Thoracic aorta (tissue), 2 donors: Measurements from ENCODE around the gene ALK. TPM values are rescaled to one million over a fixed set of nuclear protein-coding genes. Genes with fewer than 3 reads are reported as not detected.

Experiments used
- ATAC-seq: fragments of 150-250 bp; one replicate; pipeline ENCODE4 v1.8.0; 2017; ENCODE audit warnings: low read depth; ENCODE audit not compliant: insufficient number of reproducible peaks, low FRiP score
- DNase-seq: peaks from one replicate; pipeline ENCODE4 v3.0.0-alpha.2; 2020; ENCODE audit warnings: low spot score
- H3K27ac ChIP-seq, 2 donors: fragments of 200-600 bp; sonication (generic); 1 replicate in 1 of 2; 2 replicates in 1 of 2; pipeline ENCODE4 v1.5.1; 2016; ENCODE audit warnings: mild to moderate bottlenecking in 2 of 2, moderate library complexity in 2 of 2
- H3K27me3 ChIP-seq: fragments of 200-600 bp; sonication (generic); replicated peaks from 2 replicates; pipeline ENCODE4 v1.6.0; 2016; ENCODE audit warnings: mild to moderate bottlenecking; ENCODE audit not compliant: insufficient read depth
- H3K36me3 ChIP-seq: fragments of 200-600 bp; sonication (generic); one replicate; pipeline ENCODE4 v1.5.1; 2016
- H3K4me1 ChIP-seq, 2 donors: fragments of 200-600 bp; sonication (generic); 1 replicate in 1 of 2; 2 replicates in 1 of 2; pipeline versions ENCODE4 v1.5.1 to v1.6.0; 2016; ENCODE audit warnings: low read depth in 2 of 2, mild to moderate bottlenecking in 1 of 2; ENCODE audit not compliant: control insufficient read depth in 1 of 2
- H3K4me3 ChIP-seq: fragments of 200-600 bp; sonication (generic); 2 replicates; pipeline ENCODE4 v1.5.1; 2016; ENCODE audit warnings: mild to moderate bottlenecking
- H3K9me3 ChIP-seq: fragments of 200-600 bp; sonication (generic); 2 replicates; pipeline ENCODE4 v1.5.1; 2016
- total RNA-seq, 2 donors: library from RNA; depleted of rRNA; stranded (reverse); fragments of >200 nt; gene quantifications; one replicate each; pipeline versions ENCODE4 v1.1.0 to v1.2.3, GENCODE V29; 2016
- TF ChIP-seq, protein P1 (sequence below): fragments of 200-600 bp; sonication (generic); IDR thresholded peaks from one replicate; pipeline ENCODE4 v1.5.1; 2019; ENCODE audit warnings: antibody characterized with exemption

ALK gene
- total RNA-seq, 2 donors from 2014 or later = 2.0 TPM; not detected in 1

DNA sequence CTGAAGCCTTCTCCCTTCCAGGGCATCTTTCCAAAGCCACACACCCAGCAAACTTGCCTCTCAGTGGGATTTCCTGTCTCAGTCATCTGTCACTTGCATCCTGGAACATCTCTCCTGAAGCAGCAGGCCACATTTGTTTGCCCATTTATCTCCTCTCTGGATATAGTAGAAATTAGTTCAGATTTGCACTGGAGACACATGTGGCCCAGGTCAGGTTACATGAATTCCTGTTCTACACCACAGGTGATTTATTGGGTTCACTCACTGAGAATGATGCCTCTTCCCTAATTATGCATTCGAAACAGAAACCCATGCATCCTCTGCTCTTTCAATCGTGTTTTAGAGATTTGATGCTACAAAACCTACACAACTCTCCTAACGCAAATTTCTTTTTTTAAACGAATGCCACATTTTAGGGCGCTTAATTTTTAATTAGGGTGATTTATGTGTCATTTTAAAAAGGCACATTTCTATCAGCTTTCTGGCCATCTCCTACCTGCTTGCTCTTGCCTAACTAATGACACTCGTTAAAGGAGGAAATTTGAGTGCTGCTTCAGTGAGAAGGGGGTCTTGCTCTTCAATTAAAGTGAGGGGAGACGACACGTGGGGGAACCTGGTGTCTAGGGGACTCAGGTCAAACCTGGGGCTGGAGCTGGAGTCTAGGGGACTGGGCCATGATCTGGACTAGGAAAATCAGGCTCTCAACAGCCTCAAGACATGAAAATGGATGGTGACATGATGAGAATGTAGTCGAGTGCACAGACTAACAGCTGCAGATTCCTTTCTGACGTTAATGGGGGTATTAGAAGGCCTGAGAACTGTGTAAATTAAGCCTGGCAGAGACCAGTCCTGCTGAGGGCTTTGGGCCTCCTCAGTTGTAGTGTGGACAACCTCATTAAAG, 584.8 kb downstream of the ALK start:
- H3K4me1 ChIP-seq = no peaks in the 10 kb centered on the region
- TF ChIP-seq, protein P1, sequence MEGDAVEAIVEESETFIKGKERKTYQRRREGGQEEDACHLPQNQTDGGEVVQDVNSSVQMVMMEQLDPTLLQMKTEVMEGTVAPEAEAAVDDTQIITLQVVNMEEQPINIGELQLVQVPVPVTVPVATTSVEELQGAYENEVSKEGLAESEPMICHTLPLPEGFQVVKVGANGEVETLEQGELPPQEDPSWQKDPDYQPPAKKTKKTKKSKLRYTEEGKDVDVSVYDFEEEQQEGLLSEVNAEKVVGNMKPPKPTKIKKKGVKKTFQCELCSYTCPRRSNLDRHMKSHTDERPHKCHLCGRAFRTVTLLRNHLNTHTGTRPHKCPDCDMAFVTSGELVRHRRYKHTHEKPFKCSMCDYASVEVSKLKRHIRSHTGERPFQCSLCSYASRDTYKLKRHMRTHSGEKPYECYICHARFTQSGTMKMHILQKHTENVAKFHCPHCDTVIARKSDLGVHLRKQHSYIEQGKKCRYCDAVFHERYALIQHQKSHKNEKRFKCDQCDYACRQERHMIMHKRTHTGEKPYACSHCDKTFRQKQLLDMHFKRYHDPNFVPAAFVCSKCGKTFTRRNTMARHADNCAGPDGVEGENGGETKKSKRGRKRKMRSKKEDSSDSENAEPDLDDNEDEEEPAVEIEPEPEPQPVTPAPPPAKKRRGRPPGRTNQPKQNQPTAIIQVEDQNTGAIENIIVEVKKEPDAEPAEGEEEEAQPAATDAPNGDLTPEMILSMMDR = no peak
- H3K9me3 ChIP-seq = no peaks in the 10 kb centered on the region
- no peak overlapping the region for H3K4me3 ChIP-seq
- H3K27ac ChIP-seq = no peak overlapping the region
- DNase-seq = no peak
- H3K27me3 ChIP-seq = no peaks in the 10 kb centered on the region
- no peaks in the 10 kb centered on the region for H3K36me3 ChIP-seq
- no peak for ATAC-seq

DNA sequence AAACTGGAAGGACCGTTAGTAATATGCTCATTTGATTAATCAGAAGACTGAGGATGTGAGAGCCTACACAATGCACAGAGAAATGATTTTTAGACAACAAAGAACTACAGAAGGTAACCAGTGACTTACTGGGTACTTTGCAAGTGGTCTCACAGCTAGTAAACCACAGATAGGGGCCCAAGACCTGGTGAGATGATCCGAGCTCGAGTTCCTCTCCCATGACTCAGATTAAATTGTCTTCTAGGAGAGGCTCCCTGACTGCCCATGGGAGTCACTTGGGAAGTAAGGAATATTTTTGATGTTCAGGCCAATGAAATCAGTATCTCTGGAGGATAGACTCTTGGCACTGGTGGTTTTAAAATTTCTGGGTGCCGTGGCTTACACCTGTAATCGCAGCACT, 586.0 kb downstream of the ALK start:
- H3K4me3 ChIP-seq = no peak overlapping the region
- H3K27ac ChIP-seq = no peak overlapping the region
- no peaks in the 10 kb centered on the region for H3K9me3 ChIP-seq
- ATAC-seq = no peak
- TF ChIP-seq, protein P1 = no peak
- no peaks in the 10 kb centered on the region for H3K4me1 ChIP-seq
- no peaks in the 10 kb centered on the region for H3K27me3 ChIP-seq
- no peak for DNase-seq
- no peaks in the 10 kb centered on the region for H3K36me3 ChIP-seq

DNA sequence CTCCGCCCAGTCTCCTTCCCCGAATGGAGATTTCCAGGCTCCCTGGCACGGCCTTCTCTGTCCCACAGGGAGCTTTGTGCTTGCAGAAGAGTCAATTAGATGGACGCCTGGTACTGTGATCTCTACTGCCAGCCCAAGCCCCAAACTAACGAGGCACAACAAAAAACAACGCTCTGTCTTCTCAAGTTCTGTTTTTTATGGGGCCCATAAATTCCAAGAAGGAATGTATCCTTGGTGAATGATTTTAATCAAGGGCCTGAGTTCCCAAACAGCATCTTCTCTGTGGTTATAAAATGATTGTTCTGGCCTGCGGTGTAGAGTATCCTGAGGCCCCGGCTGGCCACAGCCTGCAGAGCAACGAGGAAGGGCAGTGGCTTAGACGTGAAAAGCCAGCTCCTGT, 586.7 kb downstream of the ALK start:
- ATAC-seq (no peak), DNase-seq (no peak)
- no peaks in the 10 kb centered on the region for H3K9me3 ChIP-seq
- H3K27ac ChIP-seq = no peak overlapping the region
- no peaks in the 10 kb centered on the region for H3K27me3 ChIP-seq
- H3K4me3 ChIP-seq = no peak overlapping the region
- TF ChIP-seq, protein P1 = no peak
- no peaks in the 10 kb centered on the region for H3K4me1 ChIP-seq
- no peaks in the 10 kb centered on the region for H3K36me3 ChIP-seq

DNA sequence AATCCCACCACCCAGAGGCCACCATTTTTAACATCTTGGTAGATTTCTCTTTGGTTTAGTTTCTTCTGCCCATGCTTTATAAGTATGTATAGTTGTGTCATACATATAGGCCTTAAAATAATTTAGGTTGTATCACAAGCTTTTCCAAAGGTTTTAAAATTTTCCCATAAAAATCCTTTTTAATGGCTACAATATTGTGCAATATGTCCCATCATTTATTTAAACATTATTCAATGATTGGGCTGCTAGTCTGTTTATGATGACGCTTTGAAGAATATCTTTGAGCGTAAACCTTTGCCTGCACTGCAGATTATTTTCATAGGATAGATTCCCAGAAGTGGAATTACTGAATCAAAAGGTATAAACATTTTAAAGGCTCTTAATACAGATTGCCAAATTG, 588.8 kb downstream of the ALK start:
- Histone ChIP-seq H3K36me3 (no peaks in the 10 kb centered on the region), H3K27me3 (no peaks in the 10 kb centered on the region), H3K27ac (no peak overlapping the region), H3K4me3 (no peak overlapping the region), H3K4me1 (no peaks in the 10 kb centered on the region), H3K9me3 (no peaks in the 10 kb centered on the region)
- ATAC-seq = no peak
- no peak for DNase-seq
- TF ChIP-seq, protein P1 = no peak

DNA sequence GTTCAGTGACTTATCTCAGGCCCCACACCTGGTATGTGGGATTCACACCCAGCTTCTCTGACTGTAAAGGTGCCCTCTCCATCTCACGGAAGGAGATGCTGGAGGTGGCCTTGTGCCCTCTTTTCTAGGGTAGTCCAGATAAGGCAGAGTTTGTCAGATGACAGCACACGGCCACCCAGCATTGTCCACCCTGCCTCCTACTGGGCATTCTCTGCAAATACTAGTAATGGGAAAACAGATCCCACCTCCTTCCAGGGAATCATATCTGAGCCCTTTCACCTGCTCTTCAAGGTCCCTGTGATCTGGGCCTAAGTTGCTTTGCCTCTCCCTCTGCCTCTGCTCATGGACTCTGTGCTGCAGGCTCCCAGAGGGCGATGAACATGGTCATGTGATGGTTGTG, 591.5 kb downstream of the ALK start:
- TF ChIP-seq, protein P1 = no peak

More for the DNA sequence above, 591.5 kb downstream of the ALK start:
- no peak overlapping the region for H3K27ac ChIP-seq
- H3K4me3 ChIP-seq = no peak overlapping the region
- no peaks in the 10 kb centered on the region for H3K4me1 ChIP-seq
- no peak for ATAC-seq
- no peak for DNase-seq
- no peaks in the 10 kb centered on the region for H3K9me3 ChIP-seq
- no peaks in the 10 kb centered on the region for H3K36me3 ChIP-seq
- H3K27me3 ChIP-seq = no peaks in the 10 kb centered on the region
